Gastroesophageal sphincter (tissue), 3 donors: Measurements from ENCODE around the gene U2AF1L4.

Experiments
- POLR2A ChIP-seq, 2 donors: fragments of 450-650 bp; IDR thresholded peaks; one replicate each; pipeline ENCODE4 v1.6.1; 2017; ENCODE audit warnings: antibody characterized with exemption in 2 of 2, mild to moderate bottlenecking in 2 of 2, moderate library complexity in 1 of 2
- POLR2AphosphoS5 ChIP-seq: sonication (generic); formaldehyde crosslinking; IDR thresholded peaks from one replicate; pipeline ENCODE4 v1.6.1; 2017; ENCODE audit warnings: antibody characterized with exemption
- TF ChIP-seq, protein P1 (sequence below), 4 experiments: fragments of 200-600 bp in 2 of 4; fragments of 450-650 bp in 2 of 4; sonication (generic) in 1 of 4; IDR thresholded peaks; one replicate each; pipeline ENCODE4 v1.5.1; 2017 to 2019; ENCODE audit warnings: antibody characterized with exemption in 4 of 4, mild to moderate bottlenecking in 2 of 4, moderate library complexity in 2 of 4

- TF ChIP-seq POLR2A (IDR thresholded peaks at IDR 0.05) (no peak), POLR2AphosphoS5 (no peak)
- TF ChIP-seq, protein P1, sequence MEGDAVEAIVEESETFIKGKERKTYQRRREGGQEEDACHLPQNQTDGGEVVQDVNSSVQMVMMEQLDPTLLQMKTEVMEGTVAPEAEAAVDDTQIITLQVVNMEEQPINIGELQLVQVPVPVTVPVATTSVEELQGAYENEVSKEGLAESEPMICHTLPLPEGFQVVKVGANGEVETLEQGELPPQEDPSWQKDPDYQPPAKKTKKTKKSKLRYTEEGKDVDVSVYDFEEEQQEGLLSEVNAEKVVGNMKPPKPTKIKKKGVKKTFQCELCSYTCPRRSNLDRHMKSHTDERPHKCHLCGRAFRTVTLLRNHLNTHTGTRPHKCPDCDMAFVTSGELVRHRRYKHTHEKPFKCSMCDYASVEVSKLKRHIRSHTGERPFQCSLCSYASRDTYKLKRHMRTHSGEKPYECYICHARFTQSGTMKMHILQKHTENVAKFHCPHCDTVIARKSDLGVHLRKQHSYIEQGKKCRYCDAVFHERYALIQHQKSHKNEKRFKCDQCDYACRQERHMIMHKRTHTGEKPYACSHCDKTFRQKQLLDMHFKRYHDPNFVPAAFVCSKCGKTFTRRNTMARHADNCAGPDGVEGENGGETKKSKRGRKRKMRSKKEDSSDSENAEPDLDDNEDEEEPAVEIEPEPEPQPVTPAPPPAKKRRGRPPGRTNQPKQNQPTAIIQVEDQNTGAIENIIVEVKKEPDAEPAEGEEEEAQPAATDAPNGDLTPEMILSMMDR (IDR thresholded peaks at IDR 0.05) = no peak
Observed at GRCh38 chr19:35750167-35750566, 4.9 kb upstream of the U2AF1L4 start.
